Fibroblast of lung (primary cell): ENCODE measurements around the gene KCNMA1.

Experiments
- EZH2 ChIP-seq: IDR thresholded peaks from 2 replicates; pipeline ENCODE4 v1.5.1; 2012; ENCODE audit warnings: low read length, control low read depth, mild to moderate bottlenecking; ENCODE audit errors: missing control alignments
- TF ChIP-seq, protein P1 (sequence below), 2 donors: IDR thresholded peaks in 1 of 2; conservative IDR thresholded peaks in 1 of 2; 1 replicate in 1 of 2; 2 replicates in 1 of 2; pipeline ENCODE4 v1.5.1; 2011 to 2012; ENCODE audit warnings: low read length in 2 of 2, control low read depth in 1 of 2, inconsistent platforms in 1 of 2, low read depth in 1 of 2, mild to moderate bottlenecking in 1 of 2

DNA sequence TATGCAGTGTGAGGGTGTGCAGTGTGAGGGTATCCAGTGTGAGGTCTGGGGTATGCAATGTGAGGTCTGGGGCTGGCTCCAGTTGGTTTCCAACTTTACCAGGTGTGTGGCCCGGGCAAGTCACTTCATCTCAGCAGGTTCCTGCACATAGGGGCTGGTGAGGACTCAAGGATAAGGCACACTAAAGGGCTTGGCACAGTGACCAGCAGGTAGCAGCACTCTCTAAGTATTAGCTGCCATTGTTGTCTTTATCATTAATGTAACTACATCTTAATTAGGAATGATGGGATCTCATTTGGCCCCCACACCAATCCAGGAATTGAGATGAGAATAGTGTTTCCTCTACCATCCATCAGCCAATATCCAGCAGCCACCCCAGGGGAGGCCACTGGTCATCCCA, 117.3 kb downstream of the KCNMA1 start:
- TF ChIP-seq, protein P1, sequence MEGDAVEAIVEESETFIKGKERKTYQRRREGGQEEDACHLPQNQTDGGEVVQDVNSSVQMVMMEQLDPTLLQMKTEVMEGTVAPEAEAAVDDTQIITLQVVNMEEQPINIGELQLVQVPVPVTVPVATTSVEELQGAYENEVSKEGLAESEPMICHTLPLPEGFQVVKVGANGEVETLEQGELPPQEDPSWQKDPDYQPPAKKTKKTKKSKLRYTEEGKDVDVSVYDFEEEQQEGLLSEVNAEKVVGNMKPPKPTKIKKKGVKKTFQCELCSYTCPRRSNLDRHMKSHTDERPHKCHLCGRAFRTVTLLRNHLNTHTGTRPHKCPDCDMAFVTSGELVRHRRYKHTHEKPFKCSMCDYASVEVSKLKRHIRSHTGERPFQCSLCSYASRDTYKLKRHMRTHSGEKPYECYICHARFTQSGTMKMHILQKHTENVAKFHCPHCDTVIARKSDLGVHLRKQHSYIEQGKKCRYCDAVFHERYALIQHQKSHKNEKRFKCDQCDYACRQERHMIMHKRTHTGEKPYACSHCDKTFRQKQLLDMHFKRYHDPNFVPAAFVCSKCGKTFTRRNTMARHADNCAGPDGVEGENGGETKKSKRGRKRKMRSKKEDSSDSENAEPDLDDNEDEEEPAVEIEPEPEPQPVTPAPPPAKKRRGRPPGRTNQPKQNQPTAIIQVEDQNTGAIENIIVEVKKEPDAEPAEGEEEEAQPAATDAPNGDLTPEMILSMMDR (conservative IDR thresholded peaks at IDR 0.05 in 1 of 2, IDR thresholded peaks at IDR 0.05 in 1 of 2; ENCODE audit: low read depth in 1 of 2, low read length in 2 of 2) = no peak
- TF ChIP-seq EZH2 = no peak
